Measurements from ENCODE around the gene AHNAK. TPM values are rescaled to one million over a fixed set of nuclear protein-coding genes. Genes with fewer than 3 reads are reported as not detected.
"Not testable (repeated sequence)": the region's sequence is repeated elsewhere in the genome, so short reads cannot be mapped to it uniquely, and the experiment has no call there.

AHNAK gene
- total RNA-seq, 2 donors from 2014 or later = 458 to 631 TPM

DNA sequence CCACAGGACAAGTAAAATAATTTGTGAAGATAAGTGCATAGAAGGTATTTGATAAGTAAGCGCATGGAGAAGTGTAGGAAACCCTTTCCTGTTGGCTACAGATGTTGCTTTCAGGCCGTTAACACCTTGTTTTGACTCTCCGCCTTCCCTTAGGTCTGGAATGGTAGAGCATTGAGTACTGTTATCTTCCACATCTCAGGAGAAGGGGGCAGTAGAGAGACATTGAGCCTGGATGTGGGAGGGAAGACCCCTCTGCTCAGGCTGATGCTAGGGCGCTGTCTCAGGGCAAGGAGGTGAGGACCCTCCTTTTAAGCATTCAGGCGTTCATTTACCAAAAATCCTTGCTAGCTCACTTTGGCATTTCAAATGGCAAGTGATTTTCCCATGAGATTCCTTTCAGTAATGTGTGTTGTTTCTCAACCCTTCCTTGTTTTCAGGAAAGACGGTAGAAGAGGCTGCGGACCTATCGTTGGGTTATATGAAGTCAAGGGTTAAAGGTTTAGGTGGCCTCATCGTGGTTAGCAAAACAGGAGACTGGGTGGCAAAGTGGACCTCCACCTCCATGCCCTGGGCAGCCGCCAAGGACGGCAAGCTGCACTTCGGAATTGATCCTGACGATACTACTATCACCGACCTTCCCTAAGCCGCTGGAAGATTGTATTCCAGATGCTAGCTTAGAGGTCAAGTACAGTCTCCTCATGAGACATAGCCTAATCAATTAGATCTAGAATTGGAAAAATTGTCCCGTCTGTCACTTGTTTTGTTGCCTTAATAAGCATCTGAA is 154.8 kb downstream of the AHNAK start:
- H3K9me3 ChIP-seq = no peaks in the 10 kb centered on the region
- TF ChIP-seq, protein P1, sequence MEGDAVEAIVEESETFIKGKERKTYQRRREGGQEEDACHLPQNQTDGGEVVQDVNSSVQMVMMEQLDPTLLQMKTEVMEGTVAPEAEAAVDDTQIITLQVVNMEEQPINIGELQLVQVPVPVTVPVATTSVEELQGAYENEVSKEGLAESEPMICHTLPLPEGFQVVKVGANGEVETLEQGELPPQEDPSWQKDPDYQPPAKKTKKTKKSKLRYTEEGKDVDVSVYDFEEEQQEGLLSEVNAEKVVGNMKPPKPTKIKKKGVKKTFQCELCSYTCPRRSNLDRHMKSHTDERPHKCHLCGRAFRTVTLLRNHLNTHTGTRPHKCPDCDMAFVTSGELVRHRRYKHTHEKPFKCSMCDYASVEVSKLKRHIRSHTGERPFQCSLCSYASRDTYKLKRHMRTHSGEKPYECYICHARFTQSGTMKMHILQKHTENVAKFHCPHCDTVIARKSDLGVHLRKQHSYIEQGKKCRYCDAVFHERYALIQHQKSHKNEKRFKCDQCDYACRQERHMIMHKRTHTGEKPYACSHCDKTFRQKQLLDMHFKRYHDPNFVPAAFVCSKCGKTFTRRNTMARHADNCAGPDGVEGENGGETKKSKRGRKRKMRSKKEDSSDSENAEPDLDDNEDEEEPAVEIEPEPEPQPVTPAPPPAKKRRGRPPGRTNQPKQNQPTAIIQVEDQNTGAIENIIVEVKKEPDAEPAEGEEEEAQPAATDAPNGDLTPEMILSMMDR (IDR thresholded peaks at IDR 0.05) = no peak
- H3K36me3 ChIP-seq = no peaks in the 10 kb centered on the region
- no peak for DNase-seq
- peaks cover 2% of the 10 kb centered on the region for H3K4me1 ChIP-seq
- H3K27ac ChIP-seq = no peak overlapping the region
- no peak overlapping the region for H3K4me3 ChIP-seq
- intact Hi-C loops (cut with DNase I) = loop anchor here (10.0 kb wide), 1 partner anchor 303 kb away; no protein-coding TSS in a partner anchor
- no peaks in the 10 kb centered on the region for H3K27me3 ChIP-seq
- no peak overlapping the region for H3K9ac ChIP-seq (ENCODE audit: low read depth in 2 of 2, low read length in 2 of 2)

DNA sequence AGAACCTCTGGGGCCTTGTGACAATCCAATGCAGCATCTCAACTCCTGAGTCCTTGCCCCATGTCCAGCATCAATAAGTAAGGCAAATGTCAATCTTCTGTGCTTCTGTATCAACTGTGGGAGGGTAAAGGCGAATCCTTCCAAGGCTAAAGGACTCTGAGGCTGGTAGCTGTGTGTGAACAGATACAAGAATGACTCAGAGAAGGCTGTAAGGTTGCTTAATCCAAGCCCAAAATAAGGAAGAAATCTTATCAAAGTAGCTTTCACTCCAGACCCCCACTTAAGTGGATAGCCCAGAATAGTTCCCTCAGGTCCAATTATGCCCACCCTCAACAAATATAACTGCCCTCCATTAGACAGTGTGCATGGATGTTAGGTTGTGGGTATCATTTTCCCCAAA is 155.9 kb downstream of the AHNAK start:
- DNase-seq = no peak
- intact Hi-C loops (cut with DNase I) = loop anchor here (10.0 kb wide), 1 partner anchor 304 kb away; no protein-coding TSS in a partner anchor

DNA sequence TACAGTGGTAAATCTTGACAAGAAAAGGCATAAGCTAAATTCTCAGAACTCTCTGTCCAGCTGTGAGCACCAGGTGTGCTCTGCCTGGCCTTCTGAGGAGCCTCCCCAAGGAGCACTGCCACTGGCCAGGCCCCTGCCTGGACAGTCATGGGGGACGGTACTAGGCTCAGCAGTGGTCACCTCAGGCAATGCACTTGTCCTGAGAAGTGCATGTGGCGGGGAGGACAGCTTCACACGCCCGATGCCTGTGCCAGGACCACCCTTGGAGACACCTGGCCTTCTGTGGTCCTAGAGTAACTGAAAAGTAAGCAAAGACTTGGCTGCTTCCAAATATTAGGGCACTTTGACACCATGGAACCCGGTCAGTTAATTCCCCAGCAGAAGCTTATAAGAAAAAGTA is 156.4 kb downstream of the AHNAK start:
- H3K9ac ChIP-seq (ENCODE audit: low read depth in 2 of 2, low read length in 2 of 2) = no peak overlapping the region

More for the DNA sequence above, 155.9 kb downstream of the AHNAK start:
- Histone ChIP-seq H3K4me3 (no peak overlapping the region), H3K9me3 (no peaks in the 10 kb centered on the region), H3K4me1 (peaks cover 2% of the 10 kb centered on the region), H3K36me3 (no peaks in the 10 kb centered on the region), H3K27me3 (no peaks in the 10 kb centered on the region), H3K9ac (ENCODE audit: low read depth in 2 of 2, low read length in 2 of 2) (no peak overlapping the region), H3K27ac (no peak overlapping the region)
- TF ChIP-seq, protein P1 (IDR thresholded peaks at IDR 0.05) = no peak

DNA sequence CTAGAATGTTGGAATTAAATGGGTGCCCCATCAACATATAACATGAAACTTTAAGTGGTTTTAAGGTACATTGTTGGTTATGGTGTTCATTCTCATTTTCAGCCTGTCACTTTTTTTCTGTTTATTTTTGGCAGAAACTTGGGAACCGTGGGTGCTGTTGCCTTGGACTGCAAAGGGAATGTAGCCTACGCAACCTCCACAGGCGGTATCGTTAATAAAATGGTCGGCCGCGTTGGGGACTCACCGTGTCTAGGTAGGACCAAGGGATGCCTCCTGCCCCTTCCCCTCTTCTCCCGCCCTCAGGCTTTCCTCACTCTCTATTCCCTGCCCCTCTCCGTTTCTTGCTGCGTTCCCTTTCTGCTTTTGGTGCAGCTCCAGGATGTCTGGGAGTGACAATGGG is 157.6 kb downstream of the AHNAK start:
- intact Hi-C loops (cut with DNase I) = no loop called here
- Histone ChIP-seq H3K9me3 (no peaks in the 10 kb centered on the region), H3K36me3 (no peaks in the 10 kb centered on the region), H3K27ac (no peak overlapping the region), H3K9ac (ENCODE audit: low read depth in 2 of 2, low read length in 2 of 2) (no peak overlapping the region), H3K4me3 (no peak overlapping the region), H3K4me1 (no peaks in the 10 kb centered on the region), H3K27me3 (no peaks in the 10 kb centered on the region)
- DNase-seq = no peak
- TF ChIP-seq, protein P1 (IDR thresholded peaks at IDR 0.05) = no peak

More for the DNA sequence above, 156.4 kb downstream of the AHNAK start:
- DNase-seq = no peak
- H3K4me3 ChIP-seq = no peak overlapping the region
- no peaks in the 10 kb centered on the region for H3K27me3 ChIP-seq
- no peaks in the 10 kb centered on the region for H3K36me3 ChIP-seq
- H3K27ac ChIP-seq = no peak overlapping the region
- TF ChIP-seq, protein P1 (IDR thresholded peaks at IDR 0.05) = no peak
- no peaks in the 10 kb centered on the region for H3K9me3 ChIP-seq
- intact Hi-C loops (cut with DNase I) = loop anchor here (10.0 kb wide), 1 partner anchor 305 kb away; no protein-coding TSS in a partner anchor
- peaks cover 2% of the 10 kb centered on the region for H3K4me1 ChIP-seq

- no peak for DNase-seq
- Histone ChIP-seq H3K4me3 (no peak overlapping the region), H3K9me3 (no peaks in the 10 kb centered on the region), H3K36me3 (no peaks in the 10 kb centered on the region), H3K4me1 (no peaks in the 10 kb centered on the region), H3K27me3 (no peaks in the 10 kb centered on the region), H3K27ac (no peak overlapping the region), H3K9ac (ENCODE audit: low read depth in 2 of 2, low read length in 2 of 2) (no peak overlapping the region)
- TF ChIP-seq, protein P1 (IDR thresholded peaks at IDR 0.05) = no peak
- intact Hi-C loops (cut with DNase I) = no loop called here
Observed at GRCh38 chr11:62387381-62387780, 159.2 kb downstream of the AHNAK start.

DNA sequence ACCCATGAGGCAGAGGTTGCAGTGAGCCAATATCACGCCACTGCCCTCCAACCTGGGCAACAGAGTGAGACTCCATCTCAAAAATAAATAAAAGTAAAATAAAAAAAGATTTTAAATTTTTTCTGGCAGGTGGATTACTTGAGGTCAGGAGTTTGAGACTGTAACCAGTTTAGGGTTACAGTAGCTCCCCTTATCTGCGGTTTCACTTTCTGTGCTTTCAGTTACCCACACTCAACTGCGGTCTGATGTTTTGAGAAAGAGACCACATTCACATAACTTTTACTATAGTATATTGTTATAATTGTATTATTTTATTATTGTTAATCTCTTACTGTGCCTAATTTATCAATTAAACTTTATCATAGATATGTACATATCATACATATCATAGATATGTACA is 160.5 kb downstream of the AHNAK start:
- H3K4me3 ChIP-seq; H3K36me3 ChIP-seq; intact Hi-C loops (cut with DNase I); H3K27me3 ChIP-seq; H3K9ac ChIP-seq (ENCODE audit: low read depth in 2 of 2, low read length in 2 of 2); H3K9me3 ChIP-seq; DNase-seq; H3K4me1 ChIP-seq; H3K27ac ChIP-seq: not testable (repeated sequence)
